Panc1 (cell line): Measurements from ENCODE around the gene CATSPERZ. TPM values are rescaled to one million over a fixed set of nuclear protein-coding genes. Genes with fewer than 3 reads are reported as not detected.

Experiments
- ATAC-seq: fragments of 200-7000 bp; cut with Tn5 transposase; 2 replicates; pipeline ENCODE4 v1.9.1; 2020; ENCODE audit warnings: mild to moderate bottlenecking, moderate library complexity
- BruUV-seq: library from RNA; stranded (reverse); fragments of 400-500 nt; replicated peaks from 2 replicates; lab custom pipeline; 2021; lab: Mats Ljungman, UMichigan
- CTCF ChIA-PET: fragments of 300-600 bp; sonication (Branson Sonifier 250); formaldehyde crosslinking; loops from one replicate; lab custom pipeline; 2022; ENCODE audit warnings: antibody characterized with exemption; lab: Charles Lee
- POLR2A ChIA-PET: fragments of 300-600 bp; sonication (Branson Sonifier 250); formaldehyde crosslinking; loops from one replicate; lab custom pipeline; 2022; ENCODE audit warnings: antibody characterized with exemption; lab: Charles Lee
- DNase-seq: peaks from one replicate; pipeline ENCODE4 v3.0.0-alpha.2; 2010; ENCODE audit warnings: low read depth, low spot score
- H3K27ac ChIP-seq: 2 replicates; pipeline ENCODE4 v1.5.1; 2011; ENCODE audit warnings: mild to moderate bottlenecking, low read length, inconsistent platforms
- H3K27me3 ChIP-seq: fragments of 200-500 bp; sonication (Bioruptor generic); 2 replicates; pipeline ENCODE4 v1.6.0; 2014; ENCODE audit warnings: low read length, inconsistent platforms; ENCODE audit not compliant: control insufficient read depth, insufficient read depth
- H3K36me3 ChIP-seq: fragments of 200-500 bp; sonication (Bioruptor generic); 2 replicates; pipeline ENCODE4 v1.5.1; 2014; ENCODE audit warnings: inconsistent platforms, mild to moderate bottlenecking, low read length, moderate library complexity; ENCODE audit not compliant: control insufficient read depth, insufficient read depth
- H3K4me1 ChIP-seq: 2 replicates; pipeline ENCODE4 v1.5.1; 2011; ENCODE audit warnings: inconsistent platforms, mild to moderate bottlenecking, low read length, moderate library complexity; ENCODE audit not compliant: control insufficient read depth, insufficient read depth
- H3K4me3 ChIP-seq, 2 experiments: 2 replicates each; pipeline ENCODE4 v1.5.1; 2011 to 2012; ENCODE audit warnings: low read depth in 2 of 2, low read length in 2 of 2, mild to moderate bottlenecking in 2 of 2, inconsistent platforms in 1 of 2, moderate library complexity in 1 of 2
- H3K9me3 ChIP-seq: fragments of 200-500 bp; sonication (Bioruptor generic); 2 replicates; pipeline ENCODE4 v1.5.1; 2014; ENCODE audit warnings: low read depth, mild to moderate bottlenecking, inconsistent platforms, low read length, moderate library complexity; ENCODE audit not compliant: control insufficient read depth, insufficient read depth
- POLR2AphosphoS5 ChIP-seq: IDR thresholded peaks from 2 replicates; pipeline ENCODE4 v1.6.1; 2012; ENCODE audit warnings: mild to moderate bottlenecking, low read depth, low read length, moderate library complexity
- SIN3A ChIP-seq: IDR thresholded peaks from 2 replicates; pipeline ENCODE4 v1.6.1; 2012; ENCODE audit warnings: low read depth, mild to moderate bottlenecking, low read length, moderate library complexity, borderline replicate concordance; ENCODE audit not compliant: insufficient read depth
- TCF7L2 ChIP-seq: IDR thresholded peaks from 2 replicates; pipeline ENCODE4 v1.6.1; 2011; ENCODE audit warnings: mild to moderate bottlenecking, low read depth, low read length, inconsistent platforms
- in situ Hi-C: cut with HindIII; loops from 2 replicates; pipeline ENCODE4 v1.10.0; 2016; ENCODE audit warnings: low sequenced_read_pairs, low pct_unique_long_range_greater_than_20kb
- intact Hi-C: fragments of 100-400 bp; cut with micrococcal nuclease; formaldehyde crosslinking; loops from one replicate; pipeline ENCODE4 v1.10.0; 2022; ENCODE audit not compliant: unreplicated experiment
- total RNA-seq: library from RNA; stranded (reverse); gene quantifications from one replicate; pipeline ENCODE4 v1.2.1, GENCODE V29; 2021; ENCODE audit not compliant: unreplicated experiment
- TF ChIP-seq, protein P1 (sequence below): fragments of 450-650 bp; IDR thresholded peaks from 2 replicates; pipeline ENCODE4 v1.5.1; 2017; ENCODE audit warnings: mild to moderate bottlenecking
- TF ChIP-seq, protein P2 (sequence below), 2 experiments: IDR thresholded peaks; 2 replicates each; pipeline ENCODE4 v1.6.1; 2011 to 2012; ENCODE audit warnings: low read depth in 2 of 2, control low read depth in 1 of 2, low read length in 1 of 2, mild to moderate bottlenecking in 1 of 2, moderate library complexity in 1 of 2; ENCODE audit not compliant: insufficient read depth in 1 of 2

The CATSPERZ gene
- total RNA-seq, 1 experiment from 2014 or later: 0.64 TPM

DNA sequence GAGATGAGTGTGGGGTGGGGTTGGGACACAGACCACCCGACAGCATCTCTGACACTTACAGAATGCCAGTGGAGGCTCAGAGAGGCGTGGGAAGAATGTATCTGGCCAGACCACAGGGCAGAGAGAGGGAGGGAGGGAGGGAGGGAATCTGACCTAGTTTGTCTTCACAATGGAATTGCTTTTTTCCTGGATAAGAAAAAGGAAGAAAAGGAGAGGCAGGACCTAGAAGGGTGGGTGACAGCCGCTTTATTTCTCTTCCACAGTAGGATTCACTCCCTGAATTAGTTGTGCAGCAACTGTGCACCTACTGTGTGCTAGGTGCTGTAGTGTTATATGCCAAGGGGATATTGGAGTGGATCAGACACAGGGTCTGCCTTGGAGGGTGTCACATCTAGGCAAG, 5.4 kb upstream of the CATSPERZ start:
- POLR2A ChIA-PET: interaction anchor here (0.6 kb wide), 1 partner anchor 1564 kb away, joined by 26 read pairs; no protein-coding TSS in a partner anchor
- no peak overlapping the region for H3K27ac ChIP-seq
- no peaks in the 10 kb centered on the region for H3K9me3 ChIP-seq
- DNase-seq (no peak), ATAC-seq (no peak)
- in situ Hi-C loops: no loop called here
- no peaks in the 10 kb centered on the region for H3K36me3 ChIP-seq
- intact Hi-C loops: no loop called here
- H3K4me1 ChIP-seq: 0 out of 2 replicates have a peak, but pooled peaks cover 6% of the 10 kb centered on the region
- no TSS peak for BruUV-seq
- TF ChIP-seq SIN3A (no peak), POLR2AphosphoS5 (no peak), TCF7L2 (no peak)
- TF ChIP-seq, protein P1, sequence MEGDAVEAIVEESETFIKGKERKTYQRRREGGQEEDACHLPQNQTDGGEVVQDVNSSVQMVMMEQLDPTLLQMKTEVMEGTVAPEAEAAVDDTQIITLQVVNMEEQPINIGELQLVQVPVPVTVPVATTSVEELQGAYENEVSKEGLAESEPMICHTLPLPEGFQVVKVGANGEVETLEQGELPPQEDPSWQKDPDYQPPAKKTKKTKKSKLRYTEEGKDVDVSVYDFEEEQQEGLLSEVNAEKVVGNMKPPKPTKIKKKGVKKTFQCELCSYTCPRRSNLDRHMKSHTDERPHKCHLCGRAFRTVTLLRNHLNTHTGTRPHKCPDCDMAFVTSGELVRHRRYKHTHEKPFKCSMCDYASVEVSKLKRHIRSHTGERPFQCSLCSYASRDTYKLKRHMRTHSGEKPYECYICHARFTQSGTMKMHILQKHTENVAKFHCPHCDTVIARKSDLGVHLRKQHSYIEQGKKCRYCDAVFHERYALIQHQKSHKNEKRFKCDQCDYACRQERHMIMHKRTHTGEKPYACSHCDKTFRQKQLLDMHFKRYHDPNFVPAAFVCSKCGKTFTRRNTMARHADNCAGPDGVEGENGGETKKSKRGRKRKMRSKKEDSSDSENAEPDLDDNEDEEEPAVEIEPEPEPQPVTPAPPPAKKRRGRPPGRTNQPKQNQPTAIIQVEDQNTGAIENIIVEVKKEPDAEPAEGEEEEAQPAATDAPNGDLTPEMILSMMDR: no peak
- TF ChIP-seq, protein P2, sequence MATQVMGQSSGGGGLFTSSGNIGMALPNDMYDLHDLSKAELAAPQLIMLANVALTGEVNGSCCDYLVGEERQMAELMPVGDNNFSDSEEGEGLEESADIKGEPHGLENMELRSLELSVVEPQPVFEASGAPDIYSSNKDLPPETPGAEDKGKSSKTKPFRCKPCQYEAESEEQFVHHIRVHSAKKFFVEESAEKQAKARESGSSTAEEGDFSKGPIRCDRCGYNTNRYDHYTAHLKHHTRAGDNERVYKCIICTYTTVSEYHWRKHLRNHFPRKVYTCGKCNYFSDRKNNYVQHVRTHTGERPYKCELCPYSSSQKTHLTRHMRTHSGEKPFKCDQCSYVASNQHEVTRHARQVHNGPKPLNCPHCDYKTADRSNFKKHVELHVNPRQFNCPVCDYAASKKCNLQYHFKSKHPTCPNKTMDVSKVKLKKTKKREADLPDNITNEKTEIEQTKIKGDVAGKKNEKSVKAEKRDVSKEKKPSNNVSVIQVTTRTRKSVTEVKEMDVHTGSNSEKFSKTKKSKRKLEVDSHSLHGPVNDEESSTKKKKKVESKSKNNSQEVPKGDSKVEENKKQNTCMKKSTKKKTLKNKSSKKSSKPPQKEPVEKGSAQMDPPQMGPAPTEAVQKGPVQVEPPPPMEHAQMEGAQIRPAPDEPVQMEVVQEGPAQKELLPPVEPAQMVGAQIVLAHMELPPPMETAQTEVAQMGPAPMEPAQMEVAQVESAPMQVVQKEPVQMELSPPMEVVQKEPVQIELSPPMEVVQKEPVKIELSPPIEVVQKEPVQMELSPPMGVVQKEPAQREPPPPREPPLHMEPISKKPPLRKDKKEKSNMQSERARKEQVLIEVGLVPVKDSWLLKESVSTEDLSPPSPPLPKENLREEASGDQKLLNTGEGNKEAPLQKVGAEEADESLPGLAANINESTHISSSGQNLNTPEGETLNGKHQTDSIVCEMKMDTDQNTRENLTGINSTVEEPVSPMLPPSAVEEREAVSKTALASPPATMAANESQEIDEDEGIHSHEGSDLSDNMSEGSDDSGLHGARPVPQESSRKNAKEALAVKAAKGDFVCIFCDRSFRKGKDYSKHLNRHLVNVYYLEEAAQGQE (IDR thresholded peaks at IDR 0.05; ENCODE audit: insufficient read depth in 1 of 2, low read depth in 2 of 2, low read length in 1 of 2): no peak
- CTCF ChIA-PET: no interaction called here
- no peak overlapping the region for H3K4me3 ChIP-seq
- H3K27me3 ChIP-seq: no peaks in the 10 kb centered on the region; the same call in none of the 2 replicates

DNA sequence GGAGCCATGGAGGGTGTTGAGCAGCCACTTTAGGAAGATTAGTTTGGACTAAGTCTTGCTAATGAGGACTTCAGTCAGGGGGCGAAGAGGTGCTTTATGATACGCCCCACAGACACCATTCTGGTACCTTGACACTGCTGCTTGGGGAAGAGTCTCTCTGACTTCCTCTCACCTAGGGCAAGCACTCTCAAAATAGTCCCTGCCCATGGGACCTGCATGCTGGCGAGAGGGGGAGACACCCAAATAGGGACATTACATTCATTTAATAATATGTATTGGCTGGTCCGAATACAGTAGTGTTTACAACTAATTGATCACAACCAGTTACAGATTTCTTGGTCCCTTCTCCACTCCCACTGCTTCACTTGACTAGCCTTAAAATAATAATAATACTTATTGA, 4.4 kb upstream of the CATSPERZ start:
- Histone ChIP-seq H3K27me3 (no peaks in the 10 kb centered on the region; the same call in none of the 2 replicates), H3K36me3 (no peaks in the 10 kb centered on the region), H3K27ac (no peak overlapping the region), H3K4me3 (no peak overlapping the region), H3K4me1 (peaks cover 8% of the 10 kb centered on the region), H3K9me3 (no peaks in the 10 kb centered on the region)
- POLR2A ChIA-PET: interaction anchor here (0.6 kb wide), 1 partner anchor 1563 kb away, joined by 26 read pairs; no protein-coding TSS in a partner anchor
- DNase-seq (no peak), ATAC-seq (no peak)
- CTCF ChIA-PET: interaction anchor here (0.6 kb wide), 1 partner anchor 71 kb away, joined by 6 read pairs; no protein-coding TSS in a partner anchor
- BruUV-seq: no TSS peak
- in situ Hi-C loops: no loop called here
- no peak for TF ChIP-seq POLR2AphosphoS5
- TF ChIP-seq SIN3A: no peak
- TF ChIP-seq, protein P2 (IDR thresholded peaks at IDR 0.05; ENCODE audit: insufficient read depth in 1 of 2, low read depth in 2 of 2, low read length in 1 of 2): no peak
- TF ChIP-seq, protein P1: no peak
- TF ChIP-seq TCF7L2: no peak
- intact Hi-C loops: no loop called here
